ENCODE data around the gene ABCB4.

GRCh38 chr7:87413029-87413428 lies 62.5 kb downstream of the ABCB4 start:
- TF ChIP-seq CTCF (IDR thresholded peaks at IDR 0.05; ENCODE audit: poor library complexity) (no peak), EZH2 (IDR thresholded peaks at IDR 0.05; ENCODE audit: borderline replicate concordance) (no peak), EZH2phosphoT487 (IDR thresholded peaks at IDR 0.05; ENCODE audit: low read depth, severe bottlenecking, unreplicated experiment) (no peak)

All from hepatocyte (in vitro differentiated cells).